GM12892 (cell line): Measurements from ENCODE around the gene OR10A4.

Experiments used
- POLR2A ChIP-seq: IDR thresholded peaks from 2 replicates; pipeline ENCODE4 v1.6.1; 2011; ENCODE audit warnings: low read depth, low read length, control low read depth
- POLR2AphosphoS5 ChIP-seq: IDR thresholded peaks from 2 replicates; pipeline ENCODE4 v1.6.1; 2011; ENCODE audit warnings: low read depth, low read length, control low read depth

DNA sequence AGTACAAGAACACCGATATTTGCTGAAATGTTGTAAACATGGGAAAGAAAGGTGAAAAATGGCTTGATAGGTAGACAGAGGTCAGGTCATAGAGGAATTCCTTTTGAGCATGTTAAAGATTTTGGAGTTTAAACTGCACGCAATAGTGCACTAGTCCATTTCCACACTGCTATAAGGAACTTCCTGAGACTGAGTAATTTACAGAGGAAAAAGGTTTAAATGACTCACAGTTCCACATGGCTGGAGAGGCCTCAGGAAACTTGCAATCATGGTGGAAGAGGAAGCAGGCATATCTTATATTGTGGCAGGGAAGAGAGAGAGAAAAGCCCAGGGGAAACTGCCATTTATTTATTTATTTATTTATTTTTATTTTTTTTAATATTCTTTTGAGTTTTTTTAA, 25.9 kb upstream of the OR10A4 start:
- TF ChIP-seq POLR2A = no peak
- no peak for TF ChIP-seq POLR2AphosphoS5
